Transverse colon (tissue), 4 donors: ENCODE measurements around the gene NCMAP. TPM values are rescaled to one million over a fixed set of nuclear protein-coding genes. Genes with fewer than 3 reads are reported as not detected.

Source experiments
- DNase-seq: peaks from one replicate; pipeline ENCODE4 v3.0.0-alpha.2; 2019
- H3K27ac ChIP-seq, 4 donors: fragments of 200-600 bp; sonication (generic); 2 replicates each; pipeline ENCODE4 v1.5.1; 2016 to 2018; ENCODE audit warnings: inconsistent platforms in 4 of 4
- H3K27me3 ChIP-seq: fragments of 200-600 bp; sonication (generic); 2 replicates; pipeline ENCODE4 v1.5.1; 2017; ENCODE audit warnings: inconsistent platforms
- H3K36me3 ChIP-seq, 4 donors: fragments of 200-600 bp; sonication (generic); 2 replicates each; pipeline ENCODE4 v1.5.1; 2017 to 2019; ENCODE audit warnings: inconsistent platforms in 4 of 4
- H3K4me1 ChIP-seq, 4 donors: fragments of 200-600 bp; sonication (generic); 2 replicates each; pipeline ENCODE4 v1.5.1; 2017 to 2020; ENCODE audit warnings: inconsistent platforms in 4 of 4
- H3K4me3 ChIP-seq, 4 donors: fragments of 200-600 bp; sonication (generic); 1 replicate in 1 of 4; 2 replicates in 3 of 4; pipeline versions ENCODE4 v1.5.1 to v1.6.1; 2017 to 2019; ENCODE audit warnings: inconsistent platforms in 4 of 4
- H3K9me3 ChIP-seq, 2 donors: fragments of 200-600 bp; sonication (generic); 2 replicates each; pipeline ENCODE4 v1.5.1; 2017 to 2019; ENCODE audit warnings: inconsistent platforms in 2 of 2
- EP300 ChIP-seq: sonication (generic); formaldehyde crosslinking; IDR thresholded peaks from one replicate; pipeline ENCODE4 v1.6.1; 2017; ENCODE audit warnings: antibody characterized with exemption, low read depth
- POLR2A ChIP-seq: fragments of 450-650 bp; IDR thresholded peaks from one replicate; pipeline ENCODE4 v1.6.1; 2016; ENCODE audit warnings: antibody characterized with exemption, mild to moderate bottlenecking, moderate library complexity
- POLR2AphosphoS5 ChIP-seq, 3 donors: sonication (generic); formaldehyde crosslinking; IDR thresholded peaks; one replicate each; pipeline ENCODE4 v1.6.1; 2016; ENCODE audit warnings: antibody characterized with exemption in 3 of 3
- WGBS, 2 donors: methylation state at CpG; one replicate each; pipeline ENCODE4 v1.1.5; 2018; ENCODE audit warnings: low coverage in 1 of 2; 5-methylcytosine and 5-hydroxymethylcytosine counted together
- in situ Hi-C, 4 donors: fragments of 200-750 bp; cut with MboI; loops; one replicate each; pipeline versions ENCODE4 v1.15.0 to v1.15.1; 2017; ENCODE audit warnings: low sequenced_read_pairs in 3 of 4, low pct_ligation_motif_present in 1 of 4, low pct_unique_long_range_greater_than_20kb in 1 of 4
- intact Hi-C: fragments of 100-400 bp; cut with DNase I; formaldehyde crosslinking; loops from one replicate; pipeline ENCODE4 v1.15.1; 2023; ENCODE audit warnings: low total_unique reads
- total RNA-seq, 4 donors: library from RNA; depleted of rRNA; stranded (reverse); fragments of >200 nt; gene quantifications; one replicate each; pipeline ENCODE4 v1.1.0, GENCODE V29; 2016
- TF ChIP-seq, protein P1 (sequence below), 5 experiments: fragments of 200-600 bp in 3 of 5; fragments of 450-650 bp in 2 of 5; sonication (generic) in 3 of 5; IDR thresholded peaks; 1 replicate in 2 of 5; 2 replicates in 3 of 5; pipeline ENCODE4 v1.5.1; 2016 to 2017; ENCODE audit warnings: antibody characterized with exemption in 5 of 5, inconsistent platforms in 3 of 5, mild to moderate bottlenecking in 2 of 5, moderate library complexity in 1 of 5

NCMAP gene, protein sequence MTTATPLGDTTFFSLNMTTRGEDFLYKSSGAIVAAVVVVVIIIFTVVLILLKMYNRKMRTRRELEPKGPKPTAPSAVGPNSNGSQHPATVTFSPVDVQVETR
- 1 to 10 TPM in 2 of 4 donors, under 1 TPM in 1, not detected in 1; 0.37 to 2.2 (median 1.4) TPM for total RNA-seq

DNA sequence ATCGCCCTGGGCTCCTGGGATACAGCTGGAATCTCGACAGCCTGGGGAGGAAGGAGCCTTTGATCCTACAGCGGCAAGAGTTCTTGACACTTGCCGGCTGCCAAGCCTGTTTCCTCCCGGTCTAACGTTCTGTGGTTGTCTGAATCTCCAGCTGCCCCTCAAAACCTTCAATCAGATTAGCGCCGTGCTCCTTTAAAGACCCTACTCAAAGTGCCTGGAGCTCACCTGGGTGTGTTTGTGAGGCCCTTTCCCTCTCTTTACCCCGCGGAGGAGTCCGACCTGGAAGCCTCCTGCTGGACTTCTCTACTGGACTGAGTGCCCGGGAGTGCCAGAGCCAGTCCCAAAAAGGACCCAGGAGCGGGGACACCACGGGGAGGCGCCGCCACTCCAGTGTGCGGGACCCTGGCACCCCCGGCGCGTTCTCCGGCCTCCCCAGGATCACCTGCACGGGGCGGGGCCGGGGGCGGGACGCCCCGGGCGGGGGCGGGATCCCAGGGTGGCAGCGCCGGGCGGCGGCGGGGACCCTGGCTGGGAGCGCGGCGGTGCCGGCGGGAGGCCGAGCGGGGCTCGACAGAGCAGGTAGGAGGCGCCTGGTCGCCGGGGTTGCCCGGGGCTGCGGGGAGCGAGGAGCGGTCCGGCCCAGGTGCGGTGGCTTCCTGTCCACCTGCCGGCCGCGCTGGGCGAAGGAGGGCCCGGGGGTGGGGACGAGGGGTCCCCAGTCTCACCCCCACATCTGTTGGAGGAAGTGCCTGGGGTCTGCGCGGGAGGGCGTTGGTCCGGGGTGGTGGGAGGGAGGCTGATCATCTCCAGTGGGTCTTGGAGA, at the start of gene NCMAP:
Gene NCMAP (plus strand): TSS at position 497 of the 823 bp plus-strand sequence. CDS start 39,344 bp downstream, outside the sequence.
- in situ Hi-C loops: no loop called here
- H3K4me3 ChIP-seq: peak within 1 kb of the TSS; percentile 32 to 55 (median 38)
- TF ChIP-seq, protein P1, sequence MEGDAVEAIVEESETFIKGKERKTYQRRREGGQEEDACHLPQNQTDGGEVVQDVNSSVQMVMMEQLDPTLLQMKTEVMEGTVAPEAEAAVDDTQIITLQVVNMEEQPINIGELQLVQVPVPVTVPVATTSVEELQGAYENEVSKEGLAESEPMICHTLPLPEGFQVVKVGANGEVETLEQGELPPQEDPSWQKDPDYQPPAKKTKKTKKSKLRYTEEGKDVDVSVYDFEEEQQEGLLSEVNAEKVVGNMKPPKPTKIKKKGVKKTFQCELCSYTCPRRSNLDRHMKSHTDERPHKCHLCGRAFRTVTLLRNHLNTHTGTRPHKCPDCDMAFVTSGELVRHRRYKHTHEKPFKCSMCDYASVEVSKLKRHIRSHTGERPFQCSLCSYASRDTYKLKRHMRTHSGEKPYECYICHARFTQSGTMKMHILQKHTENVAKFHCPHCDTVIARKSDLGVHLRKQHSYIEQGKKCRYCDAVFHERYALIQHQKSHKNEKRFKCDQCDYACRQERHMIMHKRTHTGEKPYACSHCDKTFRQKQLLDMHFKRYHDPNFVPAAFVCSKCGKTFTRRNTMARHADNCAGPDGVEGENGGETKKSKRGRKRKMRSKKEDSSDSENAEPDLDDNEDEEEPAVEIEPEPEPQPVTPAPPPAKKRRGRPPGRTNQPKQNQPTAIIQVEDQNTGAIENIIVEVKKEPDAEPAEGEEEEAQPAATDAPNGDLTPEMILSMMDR (IDR thresholded peaks at IDR 0.05): no peak
- no peak for TF ChIP-seq EP300
- no peak for TF ChIP-seq POLR2A
- TF ChIP-seq POLR2AphosphoS5 (IDR thresholded peaks at IDR 0.05): no peak
- DNase-seq: peak; percentile 78
- 3% methylated on average over 38 of the region's 61 CpGs; no CpG with 5 or more reads in 1 of the 2 donors for WGBS, 2 donors
- H3K27me3 ChIP-seq: peaks cover 33% of the 10 kb centered on the region
- H3K27ac ChIP-seq: peak within 1 kb of the TSS in 3 of 4 donors; percentile 32 to 38 (median 36)
- no peaks in the 10 kb centered on the region for H3K36me3 ChIP-seq
- intact Hi-C loops: no loop called here
- H3K4me1 ChIP-seq: peaks cover 0 to 25% (median 6%) of the 10 kb centered on the region in 4 donors
- H3K9me3 ChIP-seq: no peaks in the 10 kb centered on the region

DNA sequence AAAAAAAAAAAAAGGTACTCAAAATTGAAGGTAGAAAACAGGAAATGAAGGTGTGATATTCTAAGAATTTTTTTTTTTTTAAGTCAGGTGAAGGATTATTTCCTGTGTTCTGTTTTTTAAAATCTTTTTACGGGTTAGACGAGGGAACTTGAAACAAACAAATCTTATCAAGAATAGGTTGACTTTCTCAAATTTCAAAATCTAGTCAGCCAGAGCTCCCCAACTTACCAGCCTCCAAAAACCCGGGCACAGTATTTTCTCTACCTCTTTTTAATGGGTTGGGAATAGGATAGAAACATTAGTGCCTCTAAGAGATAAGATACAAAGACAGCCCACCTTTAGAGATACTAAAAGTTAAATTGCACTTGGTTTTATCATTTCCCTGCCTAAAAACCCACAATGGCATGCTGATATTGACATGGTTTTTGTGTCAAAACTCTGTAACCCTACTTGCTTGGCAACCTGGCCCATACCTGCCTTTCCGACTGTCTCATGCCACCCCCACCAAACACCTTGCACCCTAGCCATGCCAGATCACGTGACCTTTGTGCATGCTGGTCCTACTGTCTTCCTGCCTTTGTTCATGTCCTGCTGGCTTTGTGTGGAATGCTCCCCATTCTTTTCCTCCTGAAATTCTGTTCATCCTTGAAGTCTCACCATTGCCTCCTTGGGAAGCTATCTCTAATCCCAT, 49.1 kb upstream of the NCMAP start:
- no peak for DNase-seq
- TF ChIP-seq, protein P1 (IDR thresholded peaks at IDR 0.05): no peak
- TF ChIP-seq EP300 (no peak), POLR2A (no peak), POLR2AphosphoS5 (IDR thresholded peaks at IDR 0.05) (no peak)
- no peaks in the 10 kb centered on the region for H3K27me3 ChIP-seq
- no peaks in the 10 kb centered on the region for H3K9me3 ChIP-seq
- H3K36me3 ChIP-seq: no peaks in the 10 kb centered on the region
- in situ Hi-C loops: no loop called here
- H3K4me3 ChIP-seq: no peak overlapping the region
- intact Hi-C loops: no loop called here
- 81 to 84% methylated on average over 5 of the region's 5 CpGs for WGBS, 2 donors
- peak overlapping the region in 1 of 4 donors; percentile 39 for H3K27ac ChIP-seq
- H3K4me1 ChIP-seq: peaks cover 0 to 8% (median 2%) of the 10 kb centered on the region in 4 donors

DNA sequence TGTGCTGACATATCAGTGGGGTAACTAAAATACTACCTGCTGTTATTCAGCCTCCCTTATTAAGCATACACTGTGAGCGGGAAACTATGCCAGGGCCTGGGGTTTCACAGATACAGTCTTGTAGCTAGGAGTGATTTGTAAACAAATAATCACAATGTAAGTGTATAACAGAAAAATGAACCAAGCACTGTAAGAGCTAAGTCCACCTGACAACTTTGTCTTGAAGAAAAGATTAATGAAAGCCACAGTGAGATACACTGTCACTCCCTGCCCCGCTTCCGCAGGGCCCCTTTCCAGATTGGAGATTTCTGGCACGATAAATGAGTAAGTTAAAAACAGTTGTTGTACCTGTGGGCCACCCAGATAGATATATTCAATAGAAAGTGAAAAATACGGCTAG, 48.5 kb upstream of the NCMAP start:
- Histone ChIP-seq H3K36me3 (no peaks in the 10 kb centered on the region), H3K27me3 (no peaks in the 10 kb centered on the region), H3K27ac (peak overlapping the region in 1 of 4 donors; percentile 39), H3K9me3 (no peaks in the 10 kb centered on the region), H3K4me3 (no peak overlapping the region), H3K4me1 (peaks cover 0 to 8% (median 0%) of the 10 kb centered on the region in 4 donors)
- in situ Hi-C loops: no loop called here
- TF ChIP-seq POLR2A (no peak), EP300 (no peak), POLR2AphosphoS5 (IDR thresholded peaks at IDR 0.05) (no peak)
- TF ChIP-seq, protein P1 (IDR thresholded peaks at IDR 0.05): no peak
- DNase-seq: no peak
- intact Hi-C loops: no loop called here
- 95 to 100% methylated on average over 4 to 5 of the region's 5 CpGs for WGBS, 2 donors

DNA sequence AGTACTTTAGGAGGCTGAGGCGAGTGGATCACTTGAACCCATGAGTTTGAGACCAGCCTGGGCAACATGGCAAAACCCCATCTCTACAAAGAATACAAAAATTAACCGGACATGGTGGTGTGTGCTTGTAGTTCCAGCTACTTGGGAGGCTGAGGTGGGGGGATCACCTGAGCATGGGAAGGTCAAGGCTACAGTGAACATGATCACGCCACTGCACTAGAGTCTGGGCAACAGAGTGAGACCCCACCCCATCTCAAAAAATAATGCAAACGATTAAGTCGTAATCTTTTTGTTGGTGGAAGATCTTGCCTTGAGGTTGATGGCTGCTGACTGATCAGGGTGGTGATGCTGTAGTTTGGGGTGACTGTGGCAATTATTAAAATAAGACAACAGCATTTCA, 47.0 kb upstream of the NCMAP start:
- in situ Hi-C loops (no loop called here), intact Hi-C loops (no loop called here)
- H3K36me3 ChIP-seq: no peaks in the 10 kb centered on the region
- TF ChIP-seq EP300 (no peak), POLR2AphosphoS5 (IDR thresholded peaks at IDR 0.05) (no peak), POLR2A (no peak)
- TF ChIP-seq, protein P1 (IDR thresholded peaks at IDR 0.05): no peak
- no peak for DNase-seq
- H3K4me1 ChIP-seq: peaks cover 0 to under 1% (median 0%) of the 10 kb centered on the region in 4 donors
- no peaks in the 10 kb centered on the region for H3K27me3 ChIP-seq
- WGBS, 2 donors: 99 to 100% methylated on average over 3 to 5 of the region's 5 CpGs
- H3K27ac ChIP-seq: no peak overlapping the region
- no peaks in the 10 kb centered on the region for H3K9me3 ChIP-seq
- no peak overlapping the region for H3K4me3 ChIP-seq
